ENCODE results near the gene PCDH9. TPM values are rescaled to one million over a fixed set of nuclear protein-coding genes. Genes with fewer than 3 reads are reported as not detected.

PCDH9 gene
- total and polyA plus RNA-seq, 2 of the 13 experiments (the other 11 are each of a cell fraction or from before 2014, with no cell fraction given): 0.09 TPM; not detected in 1

DNA sequence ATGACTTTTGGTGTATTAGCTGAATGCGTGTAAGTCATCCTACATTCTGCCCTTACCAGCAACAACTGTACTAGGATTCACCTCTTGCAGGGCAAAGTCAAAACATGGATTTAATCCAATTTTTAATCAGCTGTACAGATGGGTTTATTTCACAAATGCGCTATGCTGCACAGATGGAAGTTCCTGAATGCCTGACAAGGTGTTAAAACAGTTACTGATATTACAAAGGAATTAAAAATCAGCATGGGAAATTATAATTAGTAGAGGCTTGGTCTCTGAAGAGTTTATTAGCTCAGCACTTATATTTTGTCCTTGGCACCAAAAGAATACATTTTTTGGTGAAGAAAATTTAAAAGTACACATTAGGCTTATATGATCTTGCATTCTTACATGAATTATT, 448.9 kb downstream of the PCDH9 start:
- intact Hi-C loops (cut with micrococcal nuclease; ENCODE audit: unreplicated experiment) (no loop called here), in situ Hi-C loops (cut with HindIII; ENCODE audit: extremely low pct_ligation_motif_present, low pct_unique_long_range_greater_than_20kb) (no loop called here)
- no peak overlapping the region for H3K27ac ChIP-seq (ENCODE audit: extremely low read length, insufficient read depth, low read length)
- no peak overlapping the region for H2AFZ ChIP-seq (ENCODE audit: low read length)
- FAIRE-seq (no peak), ATAC-seq (no peak), DNase-seq (ENCODE audit: low spot score) (no peak)
- WGBS (ENCODE audit: low lambda C conversion rate): 3% methylated on average over 2 of the region's 2 CpGs
- TF ChIP-seq FIP1L1 (IDR thresholded peaks at IDR 0.05; ENCODE audit: borderline replicate concordance, insufficient read depth, low read depth, low read length): no peak
- no peak for TF ChIP-seq ZNF75D (CRISPR knock-in tag; IDR thresholded peaks at IDR 0.05; ENCODE audit: borderline replicate concordance)
- TF ChIP-seq ATM (IDR thresholded peaks at IDR 0.05; ENCODE audit: borderline replicate concordance): no peak
- no peak for TF ChIP-seq ZMYM2 (CRISPR knock-in tag; IDR thresholded peaks at IDR 0.05)
- no peak for TF ChIP-seq DMAP1 (CRISPR knock-in tag; IDR thresholded peaks at IDR 0.05)
- no peak for TF ChIP-seq FLYWCH1 (CRISPR knock-in tag; IDR thresholded peaks at IDR 0.05)
- TF ChIP-seq PRMT3 (CRISPR knock-in tag; IDR thresholded peaks at IDR 0.05; ENCODE audit: borderline replicate concordance, low read depth): no peak
- TF ChIP-seq, protein P1, sequence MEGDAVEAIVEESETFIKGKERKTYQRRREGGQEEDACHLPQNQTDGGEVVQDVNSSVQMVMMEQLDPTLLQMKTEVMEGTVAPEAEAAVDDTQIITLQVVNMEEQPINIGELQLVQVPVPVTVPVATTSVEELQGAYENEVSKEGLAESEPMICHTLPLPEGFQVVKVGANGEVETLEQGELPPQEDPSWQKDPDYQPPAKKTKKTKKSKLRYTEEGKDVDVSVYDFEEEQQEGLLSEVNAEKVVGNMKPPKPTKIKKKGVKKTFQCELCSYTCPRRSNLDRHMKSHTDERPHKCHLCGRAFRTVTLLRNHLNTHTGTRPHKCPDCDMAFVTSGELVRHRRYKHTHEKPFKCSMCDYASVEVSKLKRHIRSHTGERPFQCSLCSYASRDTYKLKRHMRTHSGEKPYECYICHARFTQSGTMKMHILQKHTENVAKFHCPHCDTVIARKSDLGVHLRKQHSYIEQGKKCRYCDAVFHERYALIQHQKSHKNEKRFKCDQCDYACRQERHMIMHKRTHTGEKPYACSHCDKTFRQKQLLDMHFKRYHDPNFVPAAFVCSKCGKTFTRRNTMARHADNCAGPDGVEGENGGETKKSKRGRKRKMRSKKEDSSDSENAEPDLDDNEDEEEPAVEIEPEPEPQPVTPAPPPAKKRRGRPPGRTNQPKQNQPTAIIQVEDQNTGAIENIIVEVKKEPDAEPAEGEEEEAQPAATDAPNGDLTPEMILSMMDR (CRISPR knock-in tag; IDR thresholded peaks at IDR 0.05): no peak
- TF ChIP-seq KLF6 (CRISPR knock-in tag; IDR thresholded peaks at IDR 0.05): no peak
- no peak for TF ChIP-seq SYNCRIP (IDR thresholded peaks at IDR 0.05; ENCODE audit: insufficient read depth, low read depth, low read length)
- no peak for TF ChIP-seq ZUFSP (CRISPR knock-in tag; IDR thresholded peaks at IDR 0.05; ENCODE audit: borderline replicate concordance)
- TF ChIP-seq ZNF468 (CRISPR knock-in tag; IDR thresholded peaks at IDR 0.05): no peak
- TF ChIP-seq ZNF547 (CRISPR knock-in tag; IDR thresholded peaks at IDR 0.05): no peak
- TF ChIP-seq ZFY (CRISPR knock-in tag; IDR thresholded peaks at IDR 0.05): no peak
- TF ChIP-seq, protein P2, sequence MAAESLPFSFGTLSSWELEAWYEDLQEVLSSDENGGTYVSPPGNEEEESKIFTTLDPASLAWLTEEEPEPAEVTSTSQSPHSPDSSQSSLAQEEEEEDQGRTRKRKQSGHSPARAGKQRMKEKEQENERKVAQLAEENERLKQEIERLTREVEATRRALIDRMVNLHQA (CRISPR knock-in tag; IDR thresholded peaks at IDR 0.05): no peak
- TF ChIP-seq RAD21 (CRISPR knock-in tag; IDR thresholded peaks at IDR 0.05): no peak
- H3K4me3 ChIP-seq (replicated peaks in 1 of 3; ENCODE audit: insufficient read depth in 1 of 3, low read depth in 2 of 3, low read length in 3 of 3): no peak overlapping the region
- no peaks in the 10 kb centered on the region for H4K20me1 ChIP-seq (ENCODE audit: insufficient read depth, low read length)
- no peaks in the 10 kb centered on the region for H3K36me3 ChIP-seq (replicated peaks in 1 of 2; ENCODE audit: control insufficient read depth in 1 of 2, insufficient read depth in 2 of 2, low read length in 2 of 2)
- no TSS peak for BruUV-seq (replicated peaks)
- H3K4me2 ChIP-seq (ENCODE audit: low read depth, low read length): no peak overlapping the region
- ChIA-PET CTCF (ENCODE audit: low intra/inter-chr PET ratio, low total read pairs) (no interaction called here), POLR2A (no interaction called here)
- H3K4me1 ChIP-seq (ENCODE audit: insufficient read depth, low read length): no peaks in the 10 kb centered on the region
- no peaks in the 10 kb centered on the region for H3K79me2 ChIP-seq (ENCODE audit: insufficient read depth, low read length)
- H3K9ac ChIP-seq (ENCODE audit: insufficient read depth, low read depth, low read length): no peak overlapping the region
- no peaks in the 10 kb centered on the region for H3K27me3 ChIP-seq (ENCODE audit: control insufficient read depth in 1 of 2, insufficient read depth in 2 of 2, low read length in 2 of 2)
- H3K9me3 ChIP-seq (ENCODE audit: low read length): no peaks in the 10 kb centered on the region
